HepG2 (cell line): ENCODE measurements around the gene NAT9. TPM values are rescaled to one million over a fixed set of nuclear protein-coding genes. Genes with fewer than 3 reads are reported as not detected.

Experiments used
- BCLAF1 ChIP-seq: fragments of 450-650 bp; IDR thresholded peaks from 2 replicates; pipeline ENCODE4 v1.6.1; 2017; ENCODE audit warnings: mild to moderate bottlenecking
- HNRNPL ChIP-seq: fragments of 200-400 bp; formaldehyde crosslinking; IDR thresholded peaks from 2 replicates; pipeline ENCODE4 v1.6.1; 2017; ENCODE audit warnings: mild to moderate bottlenecking, low read depth, low read length
- HOXA9 ChIP-seq: sonication (generic); formaldehyde crosslinking; IDR thresholded peaks from 2 replicates; pipeline ENCODE4 v1.8.1; 2022; ENCODE audit warnings: missing genetic modification reagents, mild to moderate bottlenecking, moderate library complexity, borderline replicate concordance
- MYNN ChIP-seq: sonication (generic); formaldehyde crosslinking; IDR thresholded peaks from 2 replicates; pipeline ENCODE4 v1.4.0; 2020; ENCODE audit warnings: mild to moderate bottlenecking, low read depth, missing genetic modification reagents
- NONO ChIP-seq, 2 experiments: fragments of 450-650 bp in 1 of 2; sonication (generic) in 1 of 2; formaldehyde crosslinking in 1 of 2; IDR thresholded peaks in 1 of 2; conservative IDR thresholded peaks in 1 of 2; 2 replicates each; pipeline versions ENCODE4 v1.6.1 to v1.8.0; 2017 to 2022; ENCODE audit warnings: mild to moderate bottlenecking in 1 of 2, missing genetic modification reagents in 1 of 2, moderate library complexity in 1 of 2
- NR2C2 ChIP-seq: sonication (generic); formaldehyde crosslinking; IDR thresholded peaks from 2 replicates; pipeline ENCODE4 v1.4.0; 2020; ENCODE audit warnings: missing genetic modification reagents, mild to moderate bottlenecking, moderate library complexity, borderline replicate concordance
- PHF8 ChIP-seq: sonication (generic); formaldehyde crosslinking; IDR thresholded peaks from 2 replicates; pipeline ENCODE4 v1.5.0; 2020; ENCODE audit warnings: missing genetic modification reagents
- SMARCE1 ChIP-seq: fragments of 450-650 bp; IDR thresholded peaks from 2 replicates; pipeline ENCODE4 v1.6.1; 2017; ENCODE audit warnings: borderline replicate concordance
- SRSF1 ChIP-seq: fragments of 200-400 bp; formaldehyde crosslinking; optimal IDR thresholded peaks from 2 replicates; pipeline ENCODE3; 2017; ENCODE audit warnings: mild to moderate bottlenecking, low read depth, low read length, moderate library complexity
- TMF1 ChIP-seq: sonication (generic); formaldehyde crosslinking; IDR thresholded peaks from 2 replicates; pipeline ENCODE4 v1.8.1; 2022; ENCODE audit warnings: low read depth, missing genetic modification reagents
- ZBTB43 ChIP-seq: sonication (generic); formaldehyde crosslinking; conservative IDR thresholded peaks from 2 replicates; pipeline ENCODE4 v1.4.0; 2020; ENCODE audit warnings: missing genetic modification reagents
- ZNF121 ChIP-seq: sonication (generic); formaldehyde crosslinking; IDR thresholded peaks from 2 replicates; pipeline ENCODE4 v1.5.0; 2020; ENCODE audit warnings: mild to moderate bottlenecking, missing genetic modification reagents
- ZNF124 ChIP-seq: sonication (generic); formaldehyde crosslinking; IDR thresholded peaks from 2 replicates; pipeline ENCODE4 v1.4.0; 2020; ENCODE audit warnings: missing genetic modification reagents
- ZNF496 ChIP-seq: sonication (generic); formaldehyde crosslinking; IDR thresholded peaks from 2 replicates; pipeline ENCODE4 v1.8.1; 2023; ENCODE audit warnings: mild to moderate bottlenecking, moderate library complexity, missing genetic modification reagents; ENCODE audit not compliant: insufficient replicate concordance
- ZNF556 ChIP-seq: sonication (generic); formaldehyde crosslinking; IDR thresholded peaks from 2 replicates; pipeline ENCODE4 v1.4.0; 2020; ENCODE audit warnings: mild to moderate bottlenecking, missing genetic modification reagents, borderline replicate concordance
- ZNF615 ChIP-seq: sonication (generic); formaldehyde crosslinking; IDR thresholded peaks from 2 replicates; pipeline ENCODE4 v1.5.0; 2020; ENCODE audit warnings: mild to moderate bottlenecking, missing genetic modification reagents, borderline replicate concordance
- ZNF773 ChIP-seq: sonication (generic); formaldehyde crosslinking; IDR thresholded peaks from 2 replicates; pipeline ENCODE4 v1.4.0; 2020; ENCODE audit warnings: missing genetic modification reagents, borderline replicate concordance
- polyA plus RNA-seq, 8 experiments: library from polyadenylated mRNA; depleted of rRNA in 3 of 8; stranded (reverse) in 7 of 8; unstranded in 1 of 8; fragments of >200 nt; fragmentation: Illumina TruSeq in 4 of 8; extraction: Trizol in 4 of 8; gene quantifications; 2 replicates each; pipeline versions ENCODE4 v1.2.1 to v1.2.3, GENCODE V29; 2011 to 2016; ENCODE audit warnings: low read depth in 4 of 8, missing spikeins in 1 of 8, mixed read lengths in 1 of 8; ENCODE audit not compliant: insufficient read depth in 1 of 8
- total RNA-seq, 5 experiments: library from RNA; depleted of rRNA; stranded (reverse); fragments of >200 nt; fragmentation: Illumina TruSeq; extraction: Trizol; gene quantifications; 2 replicates each; pipeline ENCODE4 v1.2.3, GENCODE V29; 2016; ENCODE audit warnings: low read depth in 1 of 5
- TF ChIP-seq, protein P1 (sequence below): IDR thresholded peaks from 2 replicates; pipeline ENCODE4 v1.6.1; 2016
- TF ChIP-seq, protein P2 (sequence below): sonication (generic); formaldehyde crosslinking; IDR thresholded peaks from 2 replicates; pipeline ENCODE4 v1.5.0; 2020; ENCODE audit warnings: missing genetic modification reagents, mild to moderate bottlenecking, borderline replicate concordance
- TF ChIP-seq, protein P3 (sequence below): sonication (generic); formaldehyde crosslinking; IDR thresholded peaks from 2 replicates; pipeline ENCODE4 v1.4.0; 2020; ENCODE audit warnings: missing genetic modification reagents, mild to moderate bottlenecking, borderline replicate concordance

Gene NAT9
- total and polyA plus RNA-seq, 2 of the 13 experiments (the other 11 are each of a cell fraction or from before 2014, with no cell fraction given) = 39.7 to 44.2 TPM

GRCh38 chr17:74736513-74737298 lies 39.4 kb downstream of the NAT9 start, which contains the start of gene RAB37 (continued):
- TF ChIP-seq SRSF1 = peak; percentile 54
- peak; percentile 87; the same call in 1 of the 2 replicates for TF ChIP-seq ZNF556 (CRISPR knock-in tag)
- no peak for TF ChIP-seq ZNF121 (CRISPR knock-in tag)
- TF ChIP-seq PHF8 = peak; percentile 54; the same call in 1 of the 2 replicates
- no peak for TF ChIP-seq SMARCE1
- TF ChIP-seq ZNF773 = no peak
- TF ChIP-seq, protein P1, sequence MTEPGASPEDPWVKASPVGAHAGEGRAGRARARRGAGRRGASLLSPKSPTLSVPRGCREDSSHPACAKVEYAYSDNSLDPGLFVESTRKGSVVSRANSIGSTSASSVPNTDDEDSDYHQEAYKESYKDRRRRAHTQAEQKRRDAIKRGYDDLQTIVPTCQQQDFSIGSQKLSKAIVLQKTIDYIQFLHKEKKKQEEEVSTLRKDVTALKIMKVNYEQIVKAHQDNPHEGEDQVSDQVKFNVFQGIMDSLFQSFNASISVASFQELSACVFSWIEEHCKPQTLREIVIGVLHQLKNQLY (CRISPR knock-in tag) = peak; percentile 82
- TF ChIP-seq TMF1 (CRISPR knock-in tag) = peak; percentile 61; the same call in 1 of the 2 replicates
- no peak for TF ChIP-seq BCLAF1
- TF ChIP-seq ZBTB43 (CRISPR knock-in tag) = no peak
- TF ChIP-seq, protein P2, sequence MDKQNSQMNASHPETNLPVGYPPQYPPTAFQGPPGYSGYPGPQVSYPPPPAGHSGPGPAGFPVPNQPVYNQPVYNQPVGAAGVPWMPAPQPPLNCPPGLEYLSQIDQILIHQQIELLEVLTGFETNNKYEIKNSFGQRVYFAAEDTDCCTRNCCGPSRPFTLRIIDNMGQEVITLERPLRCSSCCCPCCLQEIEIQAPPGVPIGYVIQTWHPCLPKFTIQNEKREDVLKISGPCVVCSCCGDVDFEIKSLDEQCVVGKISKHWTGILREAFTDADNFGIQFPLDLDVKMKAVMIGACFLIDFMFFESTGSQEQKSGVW = no peak
- TF ChIP-seq NR2C2 (CRISPR knock-in tag) = peak; percentile 64; the same call in 1 of the 2 replicates
- peak; percentile 67; the same call in 1 of the 2 replicates for TF ChIP-seq HNRNPL
- TF ChIP-seq HOXA9 = no peak
- TF ChIP-seq NONO (IDR thresholded peaks at IDR 0.05) = no peak
- TF ChIP-seq NONO (CRISPR knock-in tag; conservative IDR thresholded peaks at IDR 0.05) = peak; percentile 92
- TF ChIP-seq ZNF124 (CRISPR knock-in tag) = peak; percentile 88
- TF ChIP-seq MYNN (CRISPR knock-in tag) = no peak
- TF ChIP-seq ZNF496 (CRISPR knock-in tag) = no peak
- TF ChIP-seq ZNF615 (CRISPR knock-in tag) = peak; percentile 79; the same call in 1 of the 2 replicates
- TF ChIP-seq, protein P3, sequence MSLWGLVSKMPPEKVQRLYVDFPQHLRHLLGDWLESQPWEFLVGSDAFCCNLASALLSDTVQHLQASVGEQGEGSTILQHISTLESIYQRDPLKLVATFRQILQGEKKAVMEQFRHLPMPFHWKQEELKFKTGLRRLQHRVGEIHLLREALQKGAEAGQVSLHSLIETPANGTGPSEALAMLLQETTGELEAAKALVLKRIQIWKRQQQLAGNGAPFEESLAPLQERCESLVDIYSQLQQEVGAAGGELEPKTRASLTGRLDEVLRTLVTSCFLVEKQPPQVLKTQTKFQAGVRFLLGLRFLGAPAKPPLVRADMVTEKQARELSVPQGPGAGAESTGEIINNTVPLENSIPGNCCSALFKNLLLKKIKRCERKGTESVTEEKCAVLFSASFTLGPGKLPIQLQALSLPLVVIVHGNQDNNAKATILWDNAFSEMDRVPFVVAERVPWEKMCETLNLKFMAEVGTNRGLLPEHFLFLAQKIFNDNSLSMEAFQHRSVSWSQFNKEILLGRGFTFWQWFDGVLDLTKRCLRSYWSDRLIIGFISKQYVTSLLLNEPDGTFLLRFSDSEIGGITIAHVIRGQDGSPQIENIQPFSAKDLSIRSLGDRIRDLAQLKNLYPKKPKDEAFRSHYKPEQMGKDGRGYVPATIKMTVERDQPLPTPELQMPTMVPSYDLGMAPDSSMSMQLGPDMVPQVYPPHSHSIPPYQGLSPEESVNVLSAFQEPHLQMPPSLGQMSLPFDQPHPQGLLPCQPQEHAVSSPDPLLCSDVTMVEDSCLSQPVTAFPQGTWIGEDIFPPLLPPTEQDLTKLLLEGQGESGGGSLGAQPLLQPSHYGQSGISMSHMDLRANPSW = 0 out of 2 replicates have a peak, but pooled peaks have one; percentile 70
